CD4-positive, alpha-beta T cell (primary cell): ENCODE measurements around the gene FAM83E. TPM values are rescaled to one million over a fixed set of nuclear protein-coding genes. Genes with fewer than 3 reads are reported as not detected.
"Not testable (repeated sequence)": the region's sequence is repeated elsewhere in the genome, so short reads cannot be mapped to it uniquely, and the experiment has no call there.

Source experiments
- ATAC-seq: fragments of 200-7000 bp; cut with Tn5 transposase; one replicate; pipeline ENCODE4 v1.10.0; 2022; ENCODE audit warnings: mild to moderate bottlenecking; ENCODE audit not compliant: poor library complexity
- CTCF ChIA-PET: fragments of 350-600 bp; sonication (Branson Sonifier 250); formaldehyde crosslinking; loops from one replicate; lab custom pipeline; 2021; ENCODE audit warnings: antibody characterized with exemption, inconsistent platforms; lab: Charles Lee
- POLR2A ChIA-PET: fragments of 350-600 bp; sonication (Branson Sonifier 250); formaldehyde crosslinking; loops from one replicate; lab custom pipeline; 2021; ENCODE audit warnings: antibody characterized with exemption, inconsistent platforms; lab: Charles Lee
- DNase-seq, 14 experiments: peaks; one replicate each; pipeline ENCODE4 v3.0.0-alpha.2; 2013 to 2020; ENCODE audit warnings: mixed read lengths in 2 of 14
- H3K27ac ChIP-seq, 2 donors: one replicate each; pipeline versions ENCODE4 v1.5.1 to v1.7.0; 2013; ENCODE audit warnings: low read length in 2 of 2, low read depth in 1 of 2, mild to moderate bottlenecking in 1 of 2
- H3K27me3 ChIP-seq, 2 experiments: 1 replicate in 1 of 2; 2 replicates in 1 of 2; pipeline versions ENCODE4 v1.6.1 to v1.7.0; 2013; ENCODE audit warnings: low read length in 2 of 2, control low read depth in 1 of 2, mild to moderate bottlenecking in 1 of 2, moderate library complexity in 1 of 2; ENCODE audit not compliant: insufficient read depth in 2 of 2, control insufficient read depth in 1 of 2
- H3K36me3 ChIP-seq: one replicate; pipeline ENCODE4 v1.6.1; 2013; ENCODE audit warnings: low read length, control low read depth; ENCODE audit not compliant: insufficient read depth
- H3K4me1 ChIP-seq: one replicate; pipeline ENCODE4 v1.6.1; 2013; ENCODE audit warnings: low read length, control low read depth; ENCODE audit not compliant: insufficient read depth
- H3K4me3 ChIP-seq: one replicate; pipeline ENCODE4 v1.5.1; 2013; ENCODE audit warnings: mild to moderate bottlenecking, low read length, moderate library complexity
- H3K9me3 ChIP-seq, 2 experiments: 1 replicate in 1 of 2; 2 replicates in 1 of 2; pipeline versions ENCODE4 v1.6.1 to v1.7.0; 2013; ENCODE audit warnings: low read length in 2 of 2, mild to moderate bottlenecking in 2 of 2, control low read depth in 1 of 2, moderate library complexity in 1 of 2; ENCODE audit not compliant: control insufficient read depth in 1 of 2, insufficient read depth in 1 of 2
- H3K27ac Mint-ChIP-seq: one replicate; pipeline ENCODE4 v1.8.0; 2020; ENCODE audit warnings: mixed read lengths
- H3K27me3 Mint-ChIP-seq: one replicate; pipeline ENCODE4 v1.8.0; 2021; ENCODE audit warnings: mixed read lengths
- H3K36me3 Mint-ChIP-seq: one replicate; pipeline ENCODE4 v1.8.0; 2021; ENCODE audit warnings: low read depth, mixed read lengths
- H3K4me1 Mint-ChIP-seq: one replicate; pipeline ENCODE4 v1.8.0; 2021; ENCODE audit warnings: low read depth, mixed read lengths
- H3K4me3 Mint-ChIP-seq: one replicate; pipeline ENCODE4 v1.8.0; 2020; ENCODE audit warnings: mild to moderate bottlenecking, mixed read lengths
- H3K9me3 Mint-ChIP-seq: one replicate; pipeline ENCODE4 v1.8.0; 2020; ENCODE audit warnings: mixed read lengths
- CTCF ChIP-seq: fragments of 200-600 bp; IDR thresholded peaks from one replicate; pipeline ENCODE4 v1.8.0; 2022; ENCODE audit warnings: antibody characterized with exemption, mild to moderate bottlenecking
- intact Hi-C, 2 experiments: fragments of 100-400 bp; cut with DNase I in 1 of 2; cut with micrococcal nuclease in 1 of 2; formaldehyde crosslinking; loops; one replicate each; pipeline versions ENCODE4 v1.15.1 to v1.9.0; 2023 to 2025; cut with DNase I, micrococcal nuclease
- total RNA-seq, 174 experiments: library from RNA in 2 of 174; stranded (reverse) in 2 of 174; gene quantifications; one replicate each; pipeline ENCODE4 v1.2.3 and lab custom pipeline; 2021 to 2026

Gene FAM83E
- total RNA-seq, 2 experiments from 2014 or later, result 1.6 to 2.6 TPM

- Histone ChIP-seq H3K4me1 (peaks cover 16% of the 10 kb centered on the region), H3K27me3 (no peaks in the 10 kb centered on the region), H3K27ac (no peak overlapping the region), H3K4me3 (no peak overlapping the region), H3K9me3 (no peaks in the 10 kb centered on the region), H3K36me3 (no peaks in the 10 kb centered on the region)
- Mint-ChIP-seq H3K27ac (no peak overlapping the region), H3K36me3 (no peaks in the 10 kb centered on the region), H3K4me1 (peaks cover 9% of the 10 kb centered on the region), H3K9me3 (no peaks in the 10 kb centered on the region), H3K27me3 (no peaks in the 10 kb centered on the region), H3K4me3 (no peak overlapping the region)
- intact Hi-C loops, result no loop called here
- POLR2A ChIA-PET, result no interaction called here
- CTCF ChIA-PET, result no interaction called here
- no peak for DNase-seq
- no peak for ATAC-seq
- TF ChIP-seq CTCF, result no peak
These were observed 43.6 kb upstream of the FAM83E start for GRCh38 chr19:48658483-48658882.

GRCh38 chr19:48657828-48658227, 43.0 kb upstream of the FAM83E start:
- ATAC-seq, H3K36me3 Mint-ChIP-seq, H3K4me1 Mint-ChIP-seq, H3K27me3 Mint-ChIP-seq, H3K9me3 ChIP-seq, H3K36me3 ChIP-seq, H3K27ac Mint-ChIP-seq, H3K4me3 ChIP-seq, CTCF ChIA-PET, H3K27me3 ChIP-seq, H3K27ac ChIP-seq, intact Hi-C loops, DNase-seq, POLR2A ChIA-PET, H3K4me3 Mint-ChIP-seq, H3K9me3 Mint-ChIP-seq: not testable (repeated sequence)
- peaks cover 16% of the 10 kb centered on the region for H3K4me1 ChIP-seq

- Mint-ChIP-seq H3K4me1 (peaks cover 14% of the 10 kb centered on the region), H3K4me3 (no peak overlapping the region), H3K9me3 (no peaks in the 10 kb centered on the region), H3K27me3 (no peaks in the 10 kb centered on the region), H3K36me3 (no peaks in the 10 kb centered on the region), H3K27ac (no peak overlapping the region)
- no peak for ATAC-seq
- ChIA-PET CTCF (no interaction called here), POLR2A (no interaction called here)
- Histone ChIP-seq H3K27me3 (no peaks in the 10 kb centered on the region), H3K4me1 (peaks cover 16% of the 10 kb centered on the region), H3K9me3 (no peaks in the 10 kb centered on the region), H3K36me3 (no peaks in the 10 kb centered on the region), H3K27ac (no peak overlapping the region), H3K4me3 (no peak overlapping the region)
- no peak for DNase-seq
- no peak for TF ChIP-seq CTCF
- intact Hi-C loops, result no loop called here
These were observed 42.1 kb upstream of the FAM83E start for GRCh38 chr19:48656840-48657474.
